Stimulated activated CD4-positive, alpha-beta T cell treated with anti-CD3 and anti-CD28 coated beads, TNF-alpha, amount 100 ng/mL, for 1 hour (primary cell): ENCODE results near the gene IRF2BP2.

Experiments used
- DNase-seq, 3 donors: peaks; one replicate each; pipeline ENCODE4 v3.0.0-alpha.2; 2020; ENCODE audit warnings: low read depth in 3 of 3, low spot score in 1 of 3

IRF2BP2 gene

DNA sequence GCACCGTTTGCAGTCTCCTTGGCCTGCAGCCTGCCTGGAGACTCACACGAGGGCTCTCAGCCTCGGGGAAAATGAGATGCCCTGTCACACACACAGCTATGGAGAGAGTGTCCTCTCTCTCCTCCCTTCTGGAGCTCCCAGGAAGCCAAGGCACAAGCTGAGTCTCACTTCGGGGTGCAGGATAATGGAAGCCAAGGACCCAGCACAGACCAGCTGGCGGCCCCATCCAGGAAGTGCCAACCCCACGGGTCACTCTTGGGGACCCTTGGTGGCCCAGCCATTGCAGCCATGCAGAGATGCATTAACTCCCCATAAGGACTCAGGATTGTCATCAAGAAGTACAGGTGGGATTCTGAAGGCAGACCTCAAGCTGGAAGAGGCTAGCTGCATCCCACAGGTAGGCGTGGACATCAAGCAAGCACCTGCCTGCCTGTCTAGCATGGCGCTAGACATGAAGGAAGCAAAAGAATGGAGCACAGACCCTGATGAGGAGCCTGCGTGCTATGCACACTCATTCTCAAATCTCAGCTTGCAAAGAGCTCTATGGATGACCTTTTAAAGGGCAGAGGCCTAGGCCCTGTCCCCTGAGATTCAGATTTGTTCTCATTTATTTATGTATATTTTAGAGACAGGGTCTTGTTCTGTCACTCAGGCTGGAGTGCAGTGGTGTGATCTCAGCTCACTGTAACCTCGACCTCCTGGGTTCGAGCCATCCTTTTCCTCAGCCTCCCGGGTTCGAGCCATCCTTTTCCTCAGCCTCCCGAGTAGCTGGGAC, 49.9 kb downstream of the IRF2BP2 start:
- no peak for DNase-seq

DNA sequence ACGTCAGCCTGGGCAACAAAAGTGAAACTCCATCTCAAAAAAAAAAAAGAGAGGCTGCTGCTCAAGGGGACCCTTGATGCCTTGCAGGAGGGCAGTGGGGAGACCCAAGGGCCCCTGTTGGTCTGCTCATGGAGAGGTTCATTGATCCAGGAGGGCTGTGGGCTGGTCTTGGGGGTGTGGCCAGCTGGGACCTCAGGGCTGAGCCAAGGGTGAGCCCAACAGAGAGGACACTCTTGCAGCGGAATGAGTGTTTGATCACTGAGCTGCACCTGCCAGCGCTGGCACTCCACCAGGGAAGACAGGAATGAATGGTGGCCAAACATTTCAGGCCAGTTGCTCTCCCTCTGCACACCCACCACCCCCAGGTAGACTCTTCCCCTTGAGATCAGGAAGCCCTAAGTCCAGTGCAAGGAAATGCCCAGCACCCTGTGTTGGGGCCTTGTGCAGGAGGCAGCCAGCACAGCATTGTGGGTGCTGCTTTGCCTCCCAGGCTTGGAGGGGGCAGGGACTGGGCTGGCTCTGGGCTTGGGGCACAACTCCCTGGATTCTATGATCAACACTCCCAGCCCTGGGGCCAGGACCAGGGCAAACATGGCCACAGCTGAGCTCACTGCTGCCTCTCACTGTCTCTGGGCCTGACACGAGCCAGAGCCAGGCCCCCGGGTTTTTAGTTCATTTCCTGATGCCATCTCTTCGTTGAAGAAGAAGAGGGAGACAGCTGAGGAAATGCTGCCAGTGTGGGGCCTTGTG, 50.7 kb downstream of the IRF2BP2 start:
- no peak for DNase-seq

DNA sequence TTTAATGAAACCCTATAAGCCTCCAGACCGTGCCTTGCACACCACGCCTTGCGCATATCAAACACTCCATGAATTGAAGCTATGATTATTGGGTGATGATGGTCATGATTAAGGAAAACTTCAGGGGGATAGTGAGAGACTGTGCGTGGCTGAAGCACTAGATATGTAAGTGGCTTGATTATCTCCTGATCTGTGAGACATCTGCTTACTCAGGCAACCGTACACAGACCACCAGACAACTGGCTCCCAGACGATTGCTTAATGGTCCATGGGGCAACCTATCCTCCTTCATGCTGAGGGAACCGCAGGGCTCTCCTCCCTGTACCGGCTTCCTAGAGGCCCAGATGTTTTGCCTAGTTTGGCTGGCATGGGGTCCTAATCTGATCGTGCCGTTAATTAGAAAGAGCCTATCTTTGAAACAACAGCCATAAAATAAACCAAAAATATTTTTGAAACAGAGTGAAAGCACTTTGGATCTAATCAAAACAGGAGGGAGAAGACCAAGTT, 51.6 kb downstream of the IRF2BP2 start:
- DNase-seq: no peak

DNA sequence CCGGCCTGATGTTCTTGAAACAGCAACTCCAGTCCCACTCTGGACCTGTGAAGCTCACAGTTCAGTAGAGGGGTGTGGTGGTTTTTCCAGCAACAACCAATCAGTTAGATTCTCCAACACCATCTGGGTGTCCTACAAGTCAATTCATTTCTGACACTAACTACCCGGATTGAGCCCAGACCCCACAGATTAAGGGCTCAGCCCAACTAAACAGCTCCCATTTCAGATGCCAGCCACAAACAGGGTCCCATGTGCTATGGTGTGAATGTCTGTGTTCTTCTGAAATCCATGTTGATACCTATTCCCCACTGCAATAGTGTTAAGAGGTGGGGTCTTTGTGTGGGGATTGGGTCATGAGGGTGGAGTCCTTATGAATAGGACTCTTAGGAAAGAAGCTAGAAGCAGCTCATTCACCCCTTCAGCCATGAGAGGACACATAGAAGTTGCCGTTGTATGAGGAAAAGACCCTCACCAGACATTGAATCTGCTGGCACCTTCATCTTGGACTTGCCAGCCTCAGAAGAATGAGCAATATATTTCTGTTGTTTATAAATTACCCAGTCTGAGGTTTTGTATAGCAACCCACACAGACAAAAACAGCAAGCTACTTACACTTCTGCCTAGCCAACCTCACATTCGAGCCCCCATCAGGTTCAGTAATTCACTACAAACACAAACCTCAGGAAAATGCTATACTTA, 53.6 kb downstream of the IRF2BP2 start:
- no peak for DNase-seq

DNA sequence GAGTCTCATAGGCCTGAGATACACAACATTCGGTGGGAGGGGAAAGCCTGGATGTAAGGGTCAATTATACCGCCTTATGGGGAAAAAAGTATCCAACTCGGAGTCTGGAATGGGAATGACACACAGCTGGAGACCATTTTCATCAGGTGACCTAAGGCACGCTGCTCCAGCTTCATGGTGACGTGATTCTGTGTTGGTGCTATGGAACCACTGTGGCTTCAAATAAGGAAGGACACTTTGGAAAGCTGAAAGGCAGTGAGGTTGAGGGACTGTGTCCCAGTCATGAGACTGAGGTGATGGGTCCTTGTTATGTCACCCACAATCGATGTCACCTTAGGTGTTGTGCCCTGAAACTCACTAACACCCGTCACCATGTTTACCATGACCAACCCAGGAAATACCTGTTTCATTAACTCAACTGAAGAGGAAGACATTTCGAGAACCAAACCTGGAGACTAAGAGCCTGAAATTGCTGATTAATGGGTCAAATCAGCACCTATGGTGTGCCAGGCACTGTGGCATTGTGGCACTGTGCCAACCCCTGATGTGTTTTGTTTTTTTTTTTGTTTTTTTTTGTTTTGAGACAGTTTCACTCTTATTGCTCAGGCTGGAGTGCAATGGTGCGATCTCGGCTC, 54.5 kb downstream of the IRF2BP2 start:
- no peak for DNase-seq

DNA sequence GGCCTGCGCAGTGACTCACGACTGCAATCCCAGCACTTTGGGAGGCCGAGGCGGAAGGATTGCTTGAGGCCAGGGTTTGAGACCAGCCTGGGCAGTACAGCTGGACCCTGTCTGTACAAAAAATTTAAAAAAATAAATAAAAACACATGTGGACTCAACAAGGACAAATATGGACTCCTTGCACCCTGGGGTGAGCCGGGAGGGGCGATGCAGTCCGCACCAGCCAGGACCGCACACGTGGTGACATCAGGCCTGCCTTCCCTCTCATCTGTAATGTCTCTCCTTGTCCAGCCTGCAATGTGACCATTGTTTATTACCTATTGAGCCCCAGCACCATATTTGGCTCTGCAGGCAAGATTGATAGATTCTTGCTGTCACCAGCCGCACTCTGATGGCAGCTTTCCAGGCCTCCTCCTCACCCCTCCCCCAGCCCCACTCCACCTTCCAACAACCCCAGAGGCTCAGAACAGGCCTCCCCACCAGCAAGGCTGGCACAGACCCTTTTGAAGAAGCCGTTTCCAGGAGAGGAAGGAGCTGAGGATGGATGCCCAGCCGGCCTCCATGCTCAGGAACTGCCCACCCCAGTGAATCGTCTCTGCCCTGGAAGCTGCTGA, 55.2 kb downstream of the IRF2BP2 start:
- DNase-seq: no peak
